Cerebellar nuclear complex (tissue), 1 donor: Measurements from ENCODE around the gene PSMB9.
"Not testable (repeated sequence)": the region's sequence is repeated elsewhere in the genome, so short reads cannot be mapped to it uniquely, and the experiment has no call there.

Source experiments
- DNase-seq, 2 experiments: peaks; one replicate each; lab custom pipeline; 2025; lab: John Stamatoyannopoulos, UW

PSMB9 gene

DNA sequence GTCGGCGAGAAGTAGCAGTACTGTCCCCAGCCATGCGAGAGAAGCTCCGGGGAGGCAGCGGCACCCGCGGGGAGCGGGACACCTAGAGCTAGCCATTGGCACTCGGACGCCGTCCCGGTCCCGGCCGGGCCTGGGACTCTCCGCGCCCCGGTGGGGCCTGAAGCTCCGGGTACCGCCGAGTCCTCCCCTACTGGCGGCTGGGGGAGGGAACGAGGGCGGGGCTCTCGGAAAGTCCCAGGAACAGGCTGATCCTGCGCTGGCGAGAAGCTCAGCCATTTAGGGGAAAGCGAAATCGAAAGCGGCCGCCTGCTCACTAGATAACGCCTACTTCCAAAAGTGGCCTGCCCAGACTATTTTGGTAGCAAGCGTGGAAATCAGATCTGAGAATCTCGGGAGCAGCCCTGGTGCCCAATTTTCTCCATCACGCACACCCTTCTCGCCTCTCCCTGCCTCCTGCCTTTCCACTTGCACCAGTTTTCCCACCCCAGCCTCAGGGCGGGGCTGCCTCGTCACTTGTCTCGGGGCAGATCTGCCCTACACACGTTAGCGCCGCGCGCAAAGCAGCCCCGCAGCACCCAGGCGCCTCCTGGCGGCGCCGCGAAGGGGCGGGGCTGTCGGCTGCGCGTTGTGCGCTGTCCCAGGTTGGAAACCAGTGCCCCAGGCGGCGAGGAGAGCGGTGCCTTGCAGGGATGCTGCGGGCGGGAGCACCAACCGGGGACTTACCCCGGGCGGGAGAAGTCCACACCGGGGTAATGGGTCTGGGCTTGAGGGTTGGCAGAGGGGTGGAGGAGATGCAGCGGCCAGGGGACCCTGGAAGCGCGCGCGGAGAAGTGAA, at the start of gene PSMB9, which contains the start of gene TAP1:
TSS of gene PSMB9 (plus strand) at position 652 of the 835 bp plus-strand sequence. CDS start at position 690, 38 bp downstream.
TSS of gene TAP1 (minus strand) at position 164 of the 835 bp plus-strand sequence. CDS start at position 96, 68 bp downstream.
- DNase-seq = peak; percentile 58 to 59

DNA sequence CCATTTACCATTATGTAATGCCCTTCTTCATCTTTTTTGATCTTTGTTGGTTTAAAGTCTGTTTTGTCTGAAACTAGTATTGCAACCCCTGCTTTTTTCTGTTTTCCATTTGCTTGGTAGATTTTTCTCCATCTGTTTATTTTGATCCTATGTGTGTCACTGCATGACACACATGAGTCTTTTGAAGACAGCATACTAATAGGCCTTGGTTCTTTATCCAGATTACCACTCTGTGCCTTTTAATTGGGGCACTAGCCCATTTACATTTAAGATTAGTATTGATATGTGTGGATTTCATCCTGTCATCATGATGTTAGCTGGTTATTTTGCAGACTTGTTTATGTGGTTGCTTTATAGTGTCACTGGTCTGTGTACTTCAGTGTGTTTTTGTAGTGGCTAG, 48.6 kb upstream of the PSMB9 start:
- DNase-seq = not testable (repeated sequence)

DNA sequence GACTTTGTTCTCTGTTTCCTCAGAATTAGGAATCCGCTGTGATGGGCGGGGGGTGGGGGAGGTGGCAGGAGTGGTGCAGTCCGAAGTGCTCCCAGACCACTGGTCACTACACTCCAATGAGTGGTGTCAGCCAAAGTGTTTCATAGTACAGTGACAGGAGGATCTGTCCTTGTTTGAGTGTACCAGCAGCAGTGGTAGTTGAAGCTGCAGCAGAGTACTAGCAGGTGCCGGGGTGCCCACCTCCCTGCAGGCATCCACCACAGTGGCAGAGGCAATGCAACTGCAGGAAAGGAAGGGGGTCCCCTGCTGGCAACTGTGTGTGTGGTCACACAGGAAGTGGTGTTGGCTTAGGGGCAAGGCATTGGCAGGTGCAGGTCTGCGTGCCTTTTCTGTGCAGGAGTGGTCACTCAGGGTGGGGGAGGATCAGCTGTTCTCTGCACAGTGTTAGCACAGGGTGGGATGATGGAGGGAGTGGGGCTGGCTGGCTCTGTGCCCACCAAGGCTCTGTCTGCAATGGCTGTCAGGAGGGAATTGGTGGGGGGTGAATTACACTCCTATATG, 46.9 kb upstream of the PSMB9 start:
- no peak for DNase-seq

DNA sequence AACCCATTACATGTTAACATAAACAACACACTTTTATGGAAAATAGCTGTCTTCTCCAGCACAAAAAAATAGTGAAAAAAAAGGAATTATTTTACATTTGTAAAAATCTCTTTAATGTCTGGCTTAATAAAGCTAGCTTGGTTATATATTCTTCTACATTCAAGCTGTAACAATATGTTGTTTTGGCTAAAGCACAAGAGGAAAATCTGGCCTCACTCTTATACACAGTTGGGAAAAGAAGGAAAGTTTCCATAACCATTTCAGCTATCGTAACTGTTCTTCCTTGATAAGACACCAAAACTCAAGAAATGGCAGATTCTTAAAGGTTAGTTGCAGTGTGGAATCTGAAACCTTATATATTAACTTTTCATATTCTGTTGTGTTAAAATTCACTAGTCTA, 44.8 kb upstream of the PSMB9 start:
- no peak for DNase-seq

- DNase-seq = no peak
Observed at GRCh38 chr6:32814145-32814544, 39.8 kb upstream of the PSMB9 start.

DNA sequence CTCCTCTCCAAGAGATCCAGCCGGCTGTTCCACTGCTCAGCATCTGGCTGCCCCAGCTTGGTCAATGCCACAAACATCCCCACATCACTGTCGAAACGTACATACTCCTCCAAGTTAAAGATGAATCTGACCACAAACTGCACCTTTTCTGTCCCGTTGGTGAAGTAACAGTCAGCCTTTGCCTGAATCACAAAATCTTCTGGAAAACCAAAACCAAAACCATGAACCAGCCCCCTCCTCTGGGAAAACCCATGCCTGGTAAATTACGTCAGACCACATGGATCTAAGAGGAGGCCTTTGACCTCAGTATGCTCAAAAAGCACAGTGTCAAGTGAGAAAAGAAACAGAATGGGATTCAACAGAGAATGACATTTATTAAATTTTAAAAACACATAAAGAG, 38.9 kb upstream of the PSMB9 start:
- DNase-seq = no peak

DNA sequence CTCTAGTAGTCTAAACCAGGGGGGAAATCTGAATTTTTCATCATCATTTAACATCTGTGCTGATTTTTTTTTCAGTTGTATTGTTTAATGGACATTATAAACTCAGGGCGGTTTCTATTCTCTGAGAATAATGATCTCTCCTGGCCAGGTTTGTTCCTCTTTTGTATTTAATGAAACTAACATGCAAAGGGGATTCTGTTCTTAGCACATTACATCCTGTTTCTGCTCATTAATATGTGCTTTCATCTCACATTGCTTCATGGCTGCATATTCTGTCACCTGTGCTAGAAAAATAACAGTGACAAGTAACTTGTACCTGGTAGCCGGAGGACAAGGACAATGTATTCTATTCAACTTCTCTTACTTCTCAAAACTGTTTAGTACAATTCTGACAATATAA, 38.0 kb upstream of the PSMB9 start:
- no peak for DNase-seq

DNA sequence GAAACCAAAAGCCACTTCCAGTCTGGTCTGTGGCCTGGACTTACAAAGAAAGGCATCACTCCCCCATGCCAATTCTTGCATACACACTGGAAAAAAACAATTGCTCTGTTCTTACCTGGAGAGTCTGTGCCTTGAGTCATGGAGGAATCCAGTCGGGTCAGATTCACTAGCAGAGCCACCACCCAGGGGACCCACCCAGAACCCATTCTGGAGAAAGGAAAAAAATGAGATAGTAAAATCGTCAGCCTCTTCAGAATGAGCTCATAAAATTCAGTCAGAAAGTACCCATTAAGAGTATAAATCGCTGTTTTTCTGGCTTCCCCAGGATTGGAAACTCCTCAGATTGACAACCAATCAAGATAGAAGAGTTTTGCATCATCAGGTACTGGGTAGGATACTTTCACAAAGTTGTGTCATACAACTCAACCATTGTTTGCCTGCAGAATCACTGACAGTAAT, 37.2 kb upstream of the PSMB9 start, which contains the start of gene HLA-DOB:
TSS of gene HLA-DOB (minus strand) at position 257 of the 459 bp plus-strand sequence. CDS start at position 206, 51 bp downstream.
- DNase-seq = no peak

DNA sequence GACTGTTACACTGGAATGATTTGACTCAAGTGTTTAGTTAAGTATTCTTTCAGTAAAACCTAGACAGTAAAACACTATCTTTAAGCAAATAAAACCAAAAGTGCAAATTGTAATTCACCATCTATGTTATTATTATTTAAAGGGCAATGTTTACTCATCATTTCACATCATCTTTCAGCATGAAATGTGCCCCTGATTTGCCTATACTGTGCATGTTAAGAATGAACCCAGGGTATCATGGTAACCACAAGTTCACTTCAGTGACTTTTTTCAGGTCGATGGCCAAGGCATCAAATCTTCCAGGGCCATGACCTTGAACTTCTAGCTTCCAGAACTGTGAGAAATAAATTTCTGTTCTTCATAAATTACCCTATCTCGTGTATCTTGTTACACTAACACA, 35.1 kb upstream of the PSMB9 start:
- no peak for DNase-seq

DNA sequence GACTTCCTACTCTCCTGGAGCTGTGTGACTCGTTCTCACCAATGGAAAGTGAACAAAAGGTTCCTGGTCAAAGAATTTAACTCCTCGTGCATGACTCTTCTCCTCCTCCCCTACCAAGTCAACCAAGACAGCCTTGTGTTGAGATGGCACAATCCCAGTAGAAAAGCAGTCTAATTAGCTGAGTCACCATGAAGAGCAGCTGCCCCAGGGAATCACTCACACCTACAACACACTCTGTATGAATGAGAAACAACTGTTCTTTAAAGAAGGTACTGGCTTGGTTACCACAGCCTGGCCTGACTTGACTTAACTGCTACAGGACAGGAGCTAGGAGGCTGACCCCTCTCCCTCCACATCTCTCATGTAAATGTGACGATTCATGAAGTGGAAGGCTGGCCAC, 34.3 kb upstream of the PSMB9 start:
- DNase-seq = no peak

GRCh38 chr6:32825966-32826365, 28.0 kb upstream of the PSMB9 start:
- DNase-seq = no peak

- DNase-seq = no peak
Observed at GRCh38 chr6:32827025-32827424, 27.0 kb upstream of the PSMB9 start.

- DNase-seq = no peak
Observed at GRCh38 chr6:32829495-32829894, 24.5 kb upstream of the PSMB9 start.

GRCh38 chr6:32830017-32830416, 24.0 kb upstream of the PSMB9 start:
- no peak for DNase-seq

DNA sequence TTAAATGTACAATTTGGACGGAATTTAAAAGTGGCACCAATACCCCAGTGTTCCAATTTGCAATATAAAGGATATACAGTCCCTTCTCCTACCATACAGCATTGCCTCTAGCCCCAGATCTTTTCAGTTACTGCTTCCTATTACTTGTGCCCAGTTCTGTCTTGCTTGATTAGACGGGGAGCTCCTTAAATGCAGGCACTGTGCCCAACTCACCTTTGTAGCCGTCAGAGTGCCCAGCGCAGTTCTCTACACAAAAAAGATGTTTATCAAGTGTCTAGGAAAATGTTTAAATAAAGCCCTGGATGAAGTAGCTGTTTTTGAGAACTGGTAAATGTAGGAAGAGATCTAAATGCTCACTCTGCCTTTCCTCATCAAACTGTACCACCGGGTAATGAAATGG, 23.1 kb upstream of the PSMB9 start:
- no peak for DNase-seq

GRCh38 chr6:32832535-32832934, 21.5 kb upstream of the PSMB9 start:
- no peak for DNase-seq

DNA sequence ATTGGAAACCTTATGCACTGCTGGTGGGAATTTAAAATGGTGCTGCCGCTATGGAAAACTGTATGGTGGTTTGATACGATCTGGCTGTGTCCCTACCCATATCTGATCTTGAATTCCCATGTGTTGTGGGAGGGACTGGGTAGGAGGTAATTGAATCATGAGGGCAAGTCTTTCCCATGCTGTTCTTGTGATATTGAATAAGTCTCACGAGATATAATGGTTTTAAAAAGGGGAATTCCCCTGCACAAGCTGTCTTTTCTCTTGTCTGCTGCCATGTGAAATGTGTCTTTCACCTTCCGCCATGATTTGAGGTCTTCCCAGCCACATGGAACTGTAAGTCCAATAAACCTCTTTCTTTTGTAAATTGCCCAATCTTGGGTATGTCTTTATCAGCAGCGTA, 20.3 kb upstream of the PSMB9 start:
- no peak for DNase-seq

DNA sequence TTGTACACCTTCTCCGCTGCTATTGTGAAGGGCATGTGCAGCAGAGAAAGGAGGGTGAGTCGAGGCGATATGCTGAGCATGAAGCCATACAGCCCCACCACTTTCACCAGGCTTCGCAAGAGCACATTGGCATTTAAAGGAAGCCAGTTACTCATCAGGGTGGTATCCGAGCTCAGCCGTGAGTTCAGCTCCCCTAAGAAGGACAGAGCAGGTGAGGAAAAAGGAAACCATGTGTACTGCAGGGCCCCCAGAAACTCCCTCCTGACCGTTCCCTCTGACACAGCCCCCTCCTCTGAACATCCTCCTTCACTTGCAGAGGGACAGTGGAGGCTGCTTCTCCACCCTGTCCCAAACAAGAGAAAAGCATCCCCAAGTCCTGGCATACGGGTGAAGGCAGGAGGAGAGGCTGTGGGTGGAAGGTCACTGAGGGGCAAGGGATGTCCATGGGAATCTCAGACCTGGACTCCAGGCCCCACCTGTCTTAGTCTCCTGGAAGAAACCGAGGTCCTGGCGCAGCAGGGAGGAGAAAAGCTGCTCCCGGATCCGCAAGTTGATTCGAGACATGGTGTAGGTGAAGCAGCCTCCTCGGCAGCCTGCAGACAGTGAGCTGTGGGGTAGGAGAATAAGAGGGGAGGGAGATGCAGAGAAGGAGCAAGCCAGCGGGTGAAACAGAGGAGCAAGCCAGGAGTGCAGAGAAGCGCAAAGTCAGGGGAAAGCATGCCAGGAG, 18.7 kb upstream of the PSMB9 start:
- no peak for DNase-seq

- DNase-seq = no peak
Observed at GRCh38 chr6:32836873-32837272, 17.1 kb upstream of the PSMB9 start.

DNA sequence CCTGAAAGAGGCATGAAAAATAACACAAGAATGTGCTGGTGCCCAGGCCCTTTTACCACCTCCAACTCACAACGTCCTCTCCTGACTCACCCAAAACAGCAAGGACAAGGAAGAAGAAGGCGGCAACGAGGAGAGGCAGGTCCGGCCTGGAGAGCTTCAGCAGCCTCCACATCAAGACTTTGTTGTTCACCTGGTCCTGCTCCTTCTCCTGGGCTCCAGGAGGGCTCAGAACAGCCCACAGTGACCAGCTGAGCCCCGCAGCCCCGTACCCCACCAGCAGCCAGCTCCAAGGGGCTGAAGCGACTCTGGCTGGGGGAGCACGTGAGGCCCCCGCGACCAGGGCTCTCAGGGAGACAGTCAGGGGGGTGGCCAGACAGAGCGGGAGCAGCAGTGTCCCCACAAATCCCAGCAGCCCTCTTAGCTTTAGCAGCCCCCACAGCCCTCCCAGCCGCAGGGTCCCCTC, 16.3 kb upstream of the PSMB9 start:
- no peak for DNase-seq

GRCh38 chr6:32838114-32838958, 15.7 kb upstream of the PSMB9 start, which contains the start of gene TAP2:
TSS of gene TAP2 (minus strand) at chr6:32838739. CDS start at chr6:32838233, 506 bp downstream.
- DNase-seq = peak in 1 of 2 experiments; percentile 84
